ENCODE results near the gene MYOG. TPM values are rescaled to one million over a fixed set of nuclear protein-coding genes. Genes with fewer than 3 reads are reported as not detected.

Gene MYOG
- total and polyA plus RNA-seq, 2 experiments from 2014 or later, result not detected

- Histone ChIP-seq H3K27me3 (no peaks in the 10 kb centered on the region), H3K4me1 (ENCODE audit: insufficient read depth) (no peaks in the 10 kb centered on the region), H3K4me2 (no peak overlapping the region), H3K9me3 (ENCODE audit: low read depth) (no peaks in the 10 kb centered on the region), H3K79me2 (no peaks in the 10 kb centered on the region), H3K36me3 (replicated peaks; ENCODE audit: insufficient read depth, low read depth) (no peaks in the 10 kb centered on the region), H3K9me2 (replicated peaks; ENCODE audit: insufficient read depth) (no peaks in the 10 kb centered on the region), H2AFZ (no peak overlapping the region), H4K20me1 (ENCODE audit: insufficient read depth, poor library complexity, severe bottlenecking) (no peaks in the 10 kb centered on the region), H3K4me3 (no peak overlapping the region), H3K27ac (no peak overlapping the region)
- whole genome bisulfite sequencing (ENCODE audit: low lambda C conversion rate, missing lambda C conversion rate), result 57% methylated on average over 10 of the region's 10 CpGs
- TF ChIP-seq CTCF (IDR thresholded peaks at IDR 0.05; ENCODE audit: poor library complexity), result no peak
- TF ChIP-seq EZH2phosphoT487 (IDR thresholded peaks at IDR 0.05; ENCODE audit: low read depth, severe bottlenecking, unreplicated experiment), result no peak
- no peak for TF ChIP-seq EZH2 (IDR thresholded peaks at IDR 0.05; ENCODE audit: borderline replicate concordance)
- no peak for DNase-seq (ENCODE audit: low spot score)
These were observed 27.7 kb downstream of the MYOG start for GRCh38 chr1:203057911-203058675.

- Histone ChIP-seq H3K79me2 (no peaks in the 10 kb centered on the region), H3K27ac (no peak overlapping the region), H3K27me3 (no peaks in the 10 kb centered on the region), H2AFZ (no peak overlapping the region), H3K4me1 (ENCODE audit: insufficient read depth) (peaks cover 12% of the 10 kb centered on the region), H3K9me3 (ENCODE audit: low read depth) (no peaks in the 10 kb centered on the region), H3K4me2 (no peak overlapping the region), H4K20me1 (ENCODE audit: insufficient read depth, poor library complexity, severe bottlenecking) (no peaks in the 10 kb centered on the region), H3K36me3 (replicated peaks; ENCODE audit: insufficient read depth, low read depth) (no peaks in the 10 kb centered on the region), H3K4me3 (no peak overlapping the region), H3K9me2 (replicated peaks; ENCODE audit: insufficient read depth) (no peaks in the 10 kb centered on the region)
- whole genome bisulfite sequencing (ENCODE audit: low lambda C conversion rate, missing lambda C conversion rate), result 95% methylated on average over 6 of the region's 6 CpGs
- no peak for TF ChIP-seq EZH2 (IDR thresholded peaks at IDR 0.05; ENCODE audit: borderline replicate concordance)
- no peak for TF ChIP-seq EZH2phosphoT487 (IDR thresholded peaks at IDR 0.05; ENCODE audit: low read depth, severe bottlenecking, unreplicated experiment)
- TF ChIP-seq CTCF (IDR thresholded peaks at IDR 0.05; ENCODE audit: poor library complexity), result no peak
- DNase-seq (ENCODE audit: low spot score), result no peak
These were observed 29.3 kb downstream of the MYOG start for GRCh38 chr1:203056516-203056915.

DNA sequence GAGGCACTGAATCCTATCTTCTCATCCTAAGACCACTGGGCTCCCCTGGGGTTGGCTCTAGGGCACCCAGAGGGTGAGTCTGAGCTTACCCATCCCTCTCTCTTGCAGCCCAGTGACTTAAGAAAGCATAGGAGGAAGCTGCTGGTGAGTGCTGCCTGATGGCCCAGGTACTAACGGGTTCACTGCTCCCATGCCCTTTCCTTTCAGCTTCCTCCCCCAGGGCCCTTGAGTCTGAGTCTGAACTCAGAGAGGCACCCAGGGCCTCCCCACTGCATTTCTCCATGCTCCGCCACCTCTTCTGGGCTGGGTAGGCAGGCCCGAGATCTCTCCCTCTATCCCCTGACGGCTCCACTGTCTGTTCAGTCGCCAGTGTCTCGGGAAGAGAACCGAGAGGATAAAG is 29.8 kb downstream of the MYOG start:
- Histone ChIP-seq H3K4me2 (no peak overlapping the region), H3K27me3 (no peaks in the 10 kb centered on the region), H3K79me2 (no peaks in the 10 kb centered on the region), H3K4me3 (no peak overlapping the region), H3K9me2 (replicated peaks; ENCODE audit: insufficient read depth) (no peaks in the 10 kb centered on the region), H3K9me3 (ENCODE audit: low read depth) (no peaks in the 10 kb centered on the region), H3K4me1 (ENCODE audit: insufficient read depth) (peaks cover 13% of the 10 kb centered on the region), H3K36me3 (replicated peaks; ENCODE audit: insufficient read depth, low read depth) (no peaks in the 10 kb centered on the region), H4K20me1 (ENCODE audit: insufficient read depth, poor library complexity, severe bottlenecking) (no peaks in the 10 kb centered on the region), H2AFZ (no peak overlapping the region), H3K27ac (no peak overlapping the region)
- 94% methylated on average over 7 of the region's 7 CpGs for WGBS (ENCODE audit: low lambda C conversion rate, missing lambda C conversion rate)
- DNase-seq (ENCODE audit: low spot score), result no peak
- TF ChIP-seq CTCF (IDR thresholded peaks at IDR 0.05; ENCODE audit: poor library complexity), result no peak
- TF ChIP-seq EZH2phosphoT487 (IDR thresholded peaks at IDR 0.05; ENCODE audit: low read depth, severe bottlenecking, unreplicated experiment), result no peak
- no peak for TF ChIP-seq EZH2 (IDR thresholded peaks at IDR 0.05; ENCODE audit: borderline replicate concordance)
